HG03460 (cell line): ENCODE data around the gene JCHAIN.

Experiments
- ATAC-seq: cut with Tn5 transposase; IDR thresholded peaks from one replicate; pipeline ENCODE4 v1.9.1; 2021; ENCODE audit not compliant: unreplicated experiment

Gene JCHAIN

GRCh38 chr4:70640192-70640591 lies 26.1 kb downstream of the JCHAIN start:
- peak; percentile 58 for ATAC-seq

DNA sequence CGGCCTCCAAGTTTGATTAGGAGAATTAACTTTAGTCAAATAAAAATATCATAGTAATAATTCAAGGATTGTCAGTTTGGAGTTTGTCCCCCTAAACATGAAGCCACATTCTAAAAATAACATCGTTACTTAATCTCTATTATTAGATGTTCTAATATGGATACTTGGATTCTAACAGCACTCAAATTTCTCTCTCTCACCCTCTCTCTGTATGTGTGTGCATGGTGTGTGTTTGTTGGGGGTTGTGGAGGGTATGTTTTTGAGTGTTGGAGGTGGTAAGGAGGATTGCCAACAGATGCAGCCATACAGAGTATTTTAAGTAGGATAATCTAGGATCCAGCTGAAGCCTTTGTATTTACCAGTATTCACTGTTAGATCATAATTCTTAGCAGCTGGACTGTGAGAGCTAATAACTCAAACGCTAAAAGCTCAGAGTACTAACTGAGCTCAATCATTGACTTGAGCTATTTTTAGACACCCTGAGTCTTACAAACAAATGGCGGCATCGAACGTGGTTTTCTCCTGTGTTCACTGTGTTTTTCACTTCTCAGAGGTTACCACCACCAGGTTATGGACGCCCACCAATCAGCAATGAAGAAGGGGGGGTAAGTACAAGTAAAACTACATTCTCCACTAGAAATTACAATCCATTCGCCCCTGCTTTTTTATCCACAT lies 28.9 kb downstream of the JCHAIN start:
- peak; percentile 59 for ATAC-seq

GRCh38 chr4:70634482-70634881 lies 31.8 kb downstream of the JCHAIN start:
- ATAC-seq, result no peak

DNA sequence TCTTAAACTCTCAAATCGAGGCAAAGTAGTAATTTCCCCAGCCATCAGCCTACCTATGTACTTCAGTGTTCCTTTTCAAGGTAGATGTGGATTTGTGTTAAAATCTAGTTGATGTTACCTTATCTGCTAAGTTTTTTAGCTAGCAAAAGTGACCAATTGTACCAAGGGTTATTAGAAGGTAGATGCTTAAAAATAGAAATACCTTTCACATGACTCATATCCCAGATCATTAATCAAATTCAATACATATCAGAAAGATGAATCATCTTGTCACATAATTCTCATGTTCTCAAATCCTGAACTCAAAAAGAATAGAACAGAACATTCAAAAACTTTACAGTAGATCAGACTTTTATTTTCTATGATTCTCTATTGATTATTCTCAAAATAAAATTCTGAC lies 34.3 kb downstream of the JCHAIN start:
- ATAC-seq, result no peak

- ATAC-seq, result no peak
These were observed 36.1 kb downstream of the JCHAIN start for GRCh38 chr4:70630162-70630561.

DNA sequence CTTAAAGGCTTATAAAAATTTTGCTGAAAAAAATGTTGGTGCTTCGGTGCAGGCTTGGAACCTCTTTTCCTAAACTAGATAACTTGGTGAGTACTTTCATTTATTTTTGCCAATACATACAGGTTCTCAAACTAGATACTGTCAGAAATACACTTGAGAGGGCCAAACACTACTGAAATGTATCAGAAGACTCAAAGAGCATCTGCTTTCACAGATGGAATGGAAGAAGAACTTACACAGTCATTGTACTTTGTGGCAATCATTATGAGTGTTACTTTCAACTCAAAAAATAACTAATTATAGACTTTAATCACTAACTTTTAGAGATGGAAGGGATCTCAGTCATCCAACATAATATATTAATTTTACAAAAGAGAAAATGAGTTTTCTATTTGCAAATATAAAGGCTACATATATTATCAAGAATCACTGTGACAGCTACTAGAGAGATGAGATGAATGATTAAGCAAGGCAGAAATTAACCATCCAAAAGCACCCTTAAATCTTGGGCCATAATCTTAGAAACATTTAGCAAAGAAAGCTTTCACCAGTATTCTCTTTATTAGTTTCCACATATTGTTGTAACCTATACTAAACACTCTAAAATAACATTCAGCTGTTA lies 36.7 kb downstream of the JCHAIN start:
- ATAC-seq, result no peak

DNA sequence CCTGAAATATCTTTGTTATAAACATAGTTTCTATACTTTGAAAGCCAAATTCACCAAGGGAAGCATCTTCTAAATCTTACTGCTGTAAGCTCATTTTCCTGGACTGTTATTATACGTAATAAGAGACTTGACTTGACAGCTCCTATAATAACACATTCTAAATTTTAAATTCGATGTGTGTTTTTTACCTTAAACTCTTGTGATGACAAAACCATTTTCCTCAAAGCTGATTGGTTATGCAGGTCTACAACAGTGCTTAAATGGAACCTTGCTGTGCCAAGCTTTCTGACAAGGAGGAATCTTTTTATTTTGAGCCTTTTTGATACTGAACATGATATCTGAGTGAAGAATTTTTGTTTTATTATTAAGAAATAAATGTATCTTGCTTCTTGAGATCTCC lies 37.9 kb downstream of the JCHAIN start, which contains the start of gene ENAM:
ENAM (plus strand) TSS at position 301 of the 400 bp plus-strand sequence. CDS start 757 bp downstream, outside the sequence.
- no peak for ATAC-seq

- no peak for ATAC-seq
These were observed 38.7 kb downstream of the JCHAIN start for GRCh38 chr4:70627620-70628019.

DNA sequence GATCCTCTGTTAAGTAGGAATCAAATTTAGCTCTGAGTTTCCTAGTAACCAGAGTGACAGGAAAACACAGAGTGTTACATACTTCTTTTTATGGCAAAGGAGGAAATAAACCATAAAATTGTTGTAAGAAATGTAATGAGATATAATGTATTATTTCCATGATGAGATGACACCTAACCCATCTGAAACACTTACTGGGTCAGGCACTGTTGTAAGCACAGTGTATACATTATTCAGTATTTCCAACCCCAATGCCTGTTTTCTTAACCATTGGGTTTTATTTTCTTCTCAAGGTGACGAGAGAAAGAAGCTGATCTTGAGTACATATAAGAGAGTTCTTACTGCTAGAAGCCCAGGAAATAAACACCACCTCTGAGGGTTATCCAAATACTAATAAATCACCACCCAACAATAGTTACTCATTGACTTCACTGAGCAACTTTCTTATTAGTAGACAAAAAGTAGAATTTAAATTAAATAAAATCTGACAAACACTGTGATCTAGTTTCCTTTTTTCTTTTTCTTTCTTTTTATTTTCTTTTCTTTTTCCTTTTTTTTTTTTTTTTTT lies 42.0 kb downstream of the JCHAIN start:
- ATAC-seq, result no peak

- ATAC-seq, result no peak
These were observed 43.0 kb downstream of the JCHAIN start for GRCh38 chr4:70623323-70623722.

DNA sequence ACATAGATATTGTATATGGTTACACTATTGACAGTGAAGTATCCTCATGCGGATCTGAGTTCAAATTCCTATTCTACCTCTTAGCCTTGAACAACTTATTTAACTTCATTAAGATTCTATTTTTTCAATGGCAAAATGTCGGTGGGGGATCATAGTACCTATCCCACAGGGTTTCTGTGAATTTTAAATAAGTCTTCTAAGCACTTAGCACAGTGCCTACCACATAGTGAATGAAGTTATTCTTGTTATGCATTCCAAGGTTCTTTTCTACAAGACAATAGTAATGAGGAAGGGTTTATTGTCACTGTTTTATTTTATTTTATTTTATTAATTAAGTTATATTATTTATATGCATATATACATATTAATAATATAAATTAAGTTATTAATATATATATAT lies 46.5 kb downstream of the JCHAIN start:
- no peak for ATAC-seq

GRCh38 chr4:70619288-70619687 lies 47.0 kb downstream of the JCHAIN start:
- ATAC-seq, result no peak

DNA sequence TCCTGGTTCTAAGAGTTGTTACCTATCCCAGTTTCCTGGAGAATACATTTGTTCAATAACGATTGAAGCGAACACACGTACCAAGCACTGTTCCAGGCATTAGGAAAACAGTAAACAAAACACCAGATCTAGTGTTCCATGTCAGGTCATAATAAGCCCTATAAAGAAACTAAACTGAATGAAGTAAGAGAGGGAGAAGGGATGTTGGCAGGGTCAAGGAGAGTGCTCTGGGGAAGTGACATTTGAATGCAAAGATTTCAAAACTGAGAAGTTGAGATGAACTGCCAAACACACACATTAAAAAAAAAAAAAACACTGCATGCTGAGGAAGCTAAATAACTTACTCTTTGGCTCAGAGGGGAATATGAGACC lies 52.1 kb downstream of the JCHAIN start:
- ATAC-seq, result no peak

DNA sequence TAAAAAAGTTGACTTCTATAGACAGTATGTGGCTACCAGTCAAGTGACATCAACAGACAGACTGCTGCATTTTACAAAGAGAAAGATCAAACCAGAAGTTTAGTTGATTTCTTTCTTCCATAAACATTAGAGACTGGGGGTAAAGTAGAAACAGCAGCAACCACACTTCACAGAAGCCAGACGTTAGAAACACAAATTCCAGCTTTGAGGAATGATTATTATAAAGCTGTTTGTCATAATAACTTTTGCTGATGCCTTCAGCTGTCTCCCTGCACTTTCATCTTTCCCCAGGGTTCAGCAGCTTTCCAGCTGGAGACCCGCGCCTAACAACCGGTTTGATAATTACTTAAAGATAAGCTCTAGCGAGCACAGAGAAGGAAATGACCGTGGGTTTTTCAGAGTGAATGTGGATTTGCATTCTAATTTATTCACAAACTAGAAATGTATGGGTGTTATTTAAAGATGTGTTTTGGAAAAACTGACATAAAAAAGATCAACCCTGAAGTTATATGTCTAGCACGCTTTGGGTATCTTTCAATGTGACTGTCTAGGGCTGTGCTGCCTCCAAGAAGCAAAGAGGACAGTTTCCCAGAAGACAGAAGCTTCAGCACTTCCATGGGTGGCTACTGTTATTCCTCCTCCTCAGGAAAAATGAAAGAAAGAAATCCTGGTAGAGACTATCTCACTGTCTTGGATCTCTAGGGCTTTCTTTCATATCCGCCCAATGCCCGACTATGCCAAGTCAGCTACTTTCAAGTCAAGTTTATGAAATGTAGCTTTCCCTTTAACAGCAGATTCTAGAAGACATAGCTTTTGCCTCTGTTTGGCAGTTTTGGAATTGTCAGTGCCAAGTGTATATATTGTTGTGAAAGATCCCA lies 52.8 kb downstream of the JCHAIN start:
- ATAC-seq, result peak; percentile 75

GRCh38 chr4:70608324-70608723 lies 58.0 kb downstream of the JCHAIN start:
- ATAC-seq, result no peak

DNA sequence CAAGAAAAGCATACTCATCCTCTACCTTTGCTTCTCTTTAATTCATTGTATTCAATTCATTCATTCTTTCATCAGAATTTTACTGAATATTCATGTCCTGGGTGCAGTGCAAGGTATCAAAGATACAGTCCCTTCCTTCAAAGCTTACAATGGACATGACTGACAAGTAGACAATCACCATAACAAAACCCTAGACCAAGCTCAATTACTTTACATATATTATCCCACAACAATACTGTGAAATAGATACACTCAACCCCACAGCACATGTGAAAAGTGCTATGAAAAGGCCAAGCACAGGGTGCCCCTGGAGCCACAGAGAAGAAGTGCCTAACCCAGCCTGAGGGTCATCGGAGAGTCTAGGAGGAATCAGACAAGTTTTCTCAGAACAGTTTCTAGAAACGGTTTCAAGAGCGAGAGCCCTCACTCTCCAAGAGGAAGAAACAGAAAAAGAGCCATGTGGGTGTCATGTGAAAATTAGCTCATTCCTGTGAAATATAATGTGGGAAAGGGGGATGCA lies 58.9 kb downstream of the JCHAIN start:
- ATAC-seq, result no peak

GRCh38 chr4:70606459-70606858 lies 59.8 kb downstream of the JCHAIN start:
- no peak for ATAC-seq
